HCT116 (cell line): ENCODE data around the gene ARSG.

Experiments used
- CEBPB ChIP-seq: IDR thresholded peaks from 2 replicates; pipeline ENCODE4 v1.6.1; 2012; ENCODE audit warnings: low read depth
- CTCF ChIP-seq, 3 experiments: fragments of 200-600 bp in 1 of 3; sonication (generic) in 1 of 3; IDR thresholded peaks in 2 of 3; conservative IDR thresholded peaks in 1 of 3; 2 replicates each; pipeline ENCODE4 v1.5.1; 2012 to 2017; ENCODE audit warnings: low read depth in 2 of 3, low read length in 2 of 3, antibody characterized with exemption in 1 of 3, borderline replicate concordance in 1 of 3, control low read depth in 1 of 3, mild to moderate bottlenecking in 1 of 3, mixed read lengths in 1 of 3, mixed run types in 1 of 3, moderate library complexity in 1 of 3; ENCODE audit not compliant: insufficient read depth in 1 of 3
- EZH2 ChIP-seq: fragments of 200-600 bp; sonication (generic); IDR thresholded peaks from 2 replicates; pipeline ENCODE4 v1.6.1; 2017; ENCODE audit warnings: antibody characterized with exemption, mixed run types
- EZH2phosphoT487 ChIP-seq: fragments of 200-600 bp; IDR thresholded peaks from 2 replicates; pipeline ENCODE4 v1.6.1; 2018; ENCODE audit warnings: antibody characterized with exemption, borderline replicate concordance
- JUND ChIP-seq: IDR thresholded peaks from 2 replicates; pipeline ENCODE4 v1.6.1; 2012
- MAX ChIP-seq: IDR thresholded peaks from 2 replicates; pipeline ENCODE4 v1.6.1; 2012
- POLR2A ChIP-seq: IDR thresholded peaks from 2 replicates; pipeline ENCODE4 v1.7.0; 2011; ENCODE audit warnings: borderline replicate concordance; ENCODE audit not compliant: insufficient read depth, insufficient read length; ENCODE audit errors: extremely low read depth
- POLR2AphosphoS5 ChIP-seq: IDR thresholded peaks from 2 replicates; pipeline ENCODE4 v1.6.1; 2011; ENCODE audit warnings: mild to moderate bottlenecking, low read depth, low read length, moderate library complexity
- REST ChIP-seq: IDR thresholded peaks from 2 replicates; pipeline ENCODE4 v1.6.1; 2012; ENCODE audit warnings: low read depth
- SP1 ChIP-seq: IDR thresholded peaks from 2 replicates; pipeline ENCODE4 v1.6.1; 2012; ENCODE audit warnings: low read depth
- TCF7L2 ChIP-seq: IDR thresholded peaks from 2 replicates; pipeline ENCODE4 v1.7.0; 2011; ENCODE audit warnings: borderline replicate concordance, inconsistent platforms; ENCODE audit not compliant: insufficient read depth, insufficient read length; ENCODE audit errors: extremely low read depth
- YY1 ChIP-seq: IDR thresholded peaks from 2 replicates; pipeline ENCODE4 v1.6.1; 2011; ENCODE audit warnings: low read length, low read depth, moderate library complexity, mild to moderate bottlenecking; ENCODE audit not compliant: insufficient replicate concordance; ENCODE audit errors: extremely low read depth

GRCh38 chr17:68248199-68248825, 43.0 kb upstream of the ARSG start:
- TF ChIP-seq POLR2A (no peak), CTCF (IDR thresholded peaks at IDR 0.05 in 2 of 3, conservative IDR thresholded peaks at IDR 0.05 in 1 of 3; ENCODE audit: borderline replicate concordance in 1 of 3, insufficient read depth in 1 of 3, low read depth in 2 of 3, low read length in 2 of 3) (no peak), REST (no peak), EZH2phosphoT487 (no peak), SP1 (no peak), MAX (no peak), JUND (no peak), CEBPB (no peak), EZH2 (no peak), YY1 (no peak), POLR2AphosphoS5 (no peak), TCF7L2 (no peak)
